ENCODE data around the gene SYNDIG1.

The SYNDIG1 gene

DNA sequence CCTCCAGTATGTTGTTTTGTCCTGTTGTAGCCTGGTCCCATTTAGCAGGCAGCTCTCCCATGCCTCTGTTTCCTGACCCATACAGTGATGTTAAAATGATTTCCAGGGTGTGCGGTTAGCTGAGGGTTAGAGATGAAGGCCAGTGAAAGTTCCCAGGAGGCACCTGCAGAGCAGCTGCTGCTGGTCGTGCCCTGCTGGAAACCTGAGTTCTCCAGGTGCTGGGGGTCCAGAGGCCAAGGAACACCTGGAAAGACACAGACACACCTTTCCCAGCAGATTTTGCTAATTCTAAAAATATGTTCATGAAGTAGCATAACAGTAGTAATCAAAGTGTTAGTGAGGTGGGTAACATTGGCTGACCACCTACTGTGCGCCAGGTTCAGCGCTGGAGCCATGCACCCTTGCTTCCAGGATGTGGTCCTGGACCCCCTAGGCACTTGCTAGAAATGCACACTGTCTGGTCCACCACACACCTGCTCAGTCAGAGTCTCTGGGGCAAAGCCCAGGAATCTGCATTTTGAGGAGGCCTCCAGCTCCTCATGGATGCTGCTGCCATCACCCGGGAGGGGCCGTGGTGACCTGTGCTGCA is 118.7 kb downstream of the SYNDIG1 start:
- no peak for DNase-seq

DNA sequence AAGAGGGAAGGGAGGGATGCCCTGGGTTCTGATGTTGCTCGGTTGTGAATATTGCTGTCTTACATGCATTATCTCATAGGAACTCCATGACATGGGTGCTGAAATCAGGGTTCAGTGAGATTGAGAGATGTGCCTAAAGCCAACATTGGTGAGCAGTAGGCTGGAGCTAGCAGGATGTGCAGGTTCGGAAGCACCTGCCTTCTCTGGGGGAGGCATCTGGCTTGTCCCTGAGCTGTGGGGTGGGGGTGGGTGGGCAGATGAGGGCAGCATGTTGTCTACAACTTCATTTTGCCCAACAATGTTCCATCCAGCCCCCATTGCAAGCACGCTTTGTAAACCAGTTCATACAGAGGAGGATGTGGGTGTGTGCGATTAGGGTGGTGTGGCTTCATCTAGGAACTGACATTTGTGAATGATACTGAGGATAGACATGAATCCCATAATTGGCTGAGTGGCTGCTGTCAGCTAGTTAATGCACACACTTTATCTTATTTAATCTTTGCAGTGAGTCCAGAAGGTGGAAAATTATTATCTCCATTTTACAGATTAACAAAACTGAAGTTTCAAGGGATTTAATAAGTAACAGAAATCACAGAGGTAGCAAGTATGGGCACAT is 119.4 kb downstream of the SYNDIG1 start:
- no peak for DNase-seq

DNA sequence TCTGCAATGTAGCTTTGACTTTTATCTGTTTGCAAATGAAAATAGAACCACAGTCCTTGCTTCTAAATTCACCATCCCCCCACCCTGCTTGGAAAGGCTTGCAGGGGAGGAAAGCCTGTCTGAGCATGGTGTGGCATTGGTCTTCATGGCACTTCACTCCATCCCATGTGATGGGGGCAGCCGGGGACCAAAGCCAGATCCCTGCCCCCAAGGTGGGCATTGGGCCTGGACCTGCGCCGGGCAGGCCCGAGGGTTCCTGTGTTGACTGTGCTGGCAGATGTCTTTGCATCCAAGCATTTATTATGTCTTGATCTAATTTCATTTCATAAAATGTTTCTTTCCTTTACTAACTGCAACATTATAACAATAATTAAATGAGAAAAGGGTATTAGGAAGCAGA is 120.0 kb downstream of the SYNDIG1 start:
- no peak for DNase-seq

DNA sequence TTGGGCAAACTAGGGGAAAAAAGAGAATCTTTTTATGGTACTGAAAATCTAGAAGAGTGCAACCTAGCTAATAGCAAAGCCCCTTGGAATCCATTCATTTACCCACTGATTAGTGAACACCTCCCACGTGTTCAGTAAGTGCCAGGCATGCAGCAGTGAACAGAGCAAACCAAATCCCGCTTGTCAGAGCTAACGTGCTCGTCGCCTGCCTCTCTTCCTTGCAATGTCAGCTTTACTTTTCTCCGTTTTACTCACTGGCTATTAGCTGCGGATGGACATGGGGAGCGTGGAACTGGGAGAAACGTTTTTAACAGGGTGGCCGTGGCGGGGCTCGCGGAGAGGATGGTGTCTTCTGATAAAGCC is 120.4 kb downstream of the SYNDIG1 start:
- DNase-seq = no peak

DNA sequence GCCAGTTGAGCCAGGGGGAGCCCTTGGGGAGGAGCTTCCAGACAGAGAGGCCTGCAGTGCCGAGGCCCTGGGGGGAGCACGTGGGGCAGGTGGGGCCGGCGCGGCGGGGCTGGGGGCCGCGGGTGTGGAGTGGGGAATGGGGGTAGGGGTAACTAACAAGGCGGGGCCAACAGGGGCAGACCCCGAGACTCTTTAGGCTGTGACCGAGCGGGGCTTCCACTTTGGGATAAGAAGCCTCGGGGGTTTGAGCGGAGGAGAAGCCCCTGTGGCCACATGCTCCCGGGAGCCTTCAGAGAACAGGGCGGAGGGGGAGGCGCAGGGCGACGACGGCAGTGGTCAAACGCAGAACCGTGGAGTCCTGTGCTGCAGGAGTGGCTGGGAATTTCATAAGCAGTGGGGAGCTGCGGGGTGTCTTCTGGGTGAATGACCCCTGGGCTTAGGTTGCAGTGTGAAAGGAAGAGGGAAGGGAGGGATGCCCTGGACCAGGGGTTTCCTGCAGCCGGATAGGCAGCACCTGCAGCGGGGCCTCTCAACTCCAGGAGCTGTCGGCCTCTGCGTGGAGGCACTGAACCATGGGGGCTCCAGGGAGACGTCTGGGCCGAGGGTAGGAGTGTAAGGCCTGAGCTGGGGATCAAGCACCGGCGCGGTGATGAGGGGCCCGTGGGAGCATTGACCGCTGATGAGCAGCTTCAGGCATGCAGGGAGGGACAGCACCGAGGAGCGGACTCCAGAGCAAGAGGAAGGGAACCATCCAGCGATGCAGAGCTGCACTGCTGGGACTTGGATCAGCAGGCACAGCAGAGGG is 121.0 kb downstream of the SYNDIG1 start:
- no peak for DNase-seq

DNA sequence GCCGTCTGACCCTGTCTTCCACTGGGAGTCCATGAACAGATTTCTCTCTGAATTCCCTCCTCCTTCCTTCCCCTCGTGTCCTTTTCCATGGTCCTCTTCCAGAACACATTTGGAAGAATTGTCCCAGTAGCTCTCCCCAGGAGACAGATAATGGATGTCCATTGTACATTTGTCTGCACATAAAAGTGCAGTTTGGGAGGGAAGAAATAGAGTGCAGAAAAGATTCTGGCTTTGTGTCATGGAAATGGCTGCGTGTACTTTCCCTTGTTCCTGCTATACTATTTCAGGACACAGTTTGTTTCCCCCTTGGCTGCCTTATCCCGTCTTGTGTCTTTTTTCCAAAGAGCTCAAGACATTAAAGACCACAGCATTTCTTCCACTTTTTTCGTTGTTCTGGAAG is 127.6 kb downstream of the SYNDIG1 start:
- DNase-seq = no peak

DNA sequence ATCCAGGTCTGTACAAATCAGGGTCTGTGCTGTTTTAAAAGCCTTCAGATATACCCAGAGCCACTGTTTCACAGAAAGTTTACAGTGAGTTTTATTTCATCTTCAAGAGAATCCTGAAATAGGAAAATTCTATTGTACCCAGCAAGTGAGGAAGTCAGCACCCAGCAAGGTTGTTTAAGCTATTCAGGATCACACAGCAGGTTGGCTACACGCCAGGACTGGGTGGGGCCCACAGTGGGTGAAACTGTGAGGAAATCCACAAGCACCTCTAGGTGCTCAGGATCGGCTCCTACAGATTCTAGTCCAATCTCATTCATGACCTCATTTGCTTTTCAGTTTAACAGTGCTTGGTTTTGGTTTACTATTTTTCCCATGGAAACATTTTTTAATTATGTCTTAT is 128.9 kb downstream of the SYNDIG1 start:
- no peak for DNase-seq

DNA sequence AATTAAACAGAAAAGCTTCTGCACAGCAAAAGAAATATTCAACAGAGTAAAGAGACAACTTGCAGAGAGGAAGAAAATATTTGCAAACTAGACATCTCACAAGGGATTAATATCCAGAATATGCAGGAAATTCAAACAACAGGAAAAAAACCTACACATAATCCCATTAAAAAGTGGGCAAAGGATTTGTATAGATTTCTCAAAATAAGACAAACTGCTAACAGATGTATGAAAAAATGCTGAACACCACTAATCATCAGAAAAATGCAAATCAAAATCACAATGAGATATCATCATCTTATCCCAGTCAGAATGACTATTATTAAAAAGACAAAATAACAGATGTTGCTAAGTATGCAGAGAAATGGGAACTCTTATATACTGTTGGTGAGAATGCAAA is 129.6 kb downstream of the SYNDIG1 start:
- no peak for DNase-seq

DNA sequence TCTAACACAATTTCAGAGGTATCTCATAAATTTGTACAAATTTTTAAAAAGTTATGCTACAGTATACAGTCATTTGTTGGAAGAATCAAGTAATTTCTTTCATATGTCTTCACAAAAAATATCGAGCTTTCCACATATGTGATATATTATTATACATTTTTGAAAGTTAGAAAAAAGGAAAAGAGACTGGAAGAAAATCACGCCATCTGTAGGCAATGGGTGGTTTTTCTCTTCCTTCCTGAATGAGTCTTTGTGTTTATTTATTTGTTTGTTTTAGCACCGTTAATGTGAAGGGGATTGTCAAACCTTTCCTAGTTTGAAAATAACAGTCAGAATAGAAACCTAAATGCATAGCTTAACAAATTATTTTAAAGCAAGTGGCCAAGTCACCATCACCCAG is 130.6 kb downstream of the SYNDIG1 start:
- no peak for DNase-seq

DNA sequence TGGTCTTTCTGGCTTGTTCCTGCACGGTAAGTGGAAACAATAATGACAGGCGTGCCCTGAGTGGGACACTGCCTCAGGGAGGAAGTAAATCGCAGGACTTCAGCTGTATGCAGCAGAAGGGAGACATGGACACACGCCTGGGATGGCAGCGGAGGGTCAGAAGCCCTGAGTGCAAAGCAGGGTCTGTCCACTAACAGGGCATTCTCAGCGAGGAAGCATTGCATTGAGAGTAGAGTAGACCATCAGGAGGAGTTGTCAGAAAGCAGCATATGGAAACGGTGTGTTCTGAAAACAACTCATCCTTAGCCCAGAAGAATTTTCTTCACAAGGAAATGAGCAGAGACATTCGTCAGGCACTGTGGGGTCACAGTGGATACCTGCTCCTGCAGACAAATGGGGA is 134.0 kb downstream of the SYNDIG1 start:
- no peak for DNase-seq

DNA sequence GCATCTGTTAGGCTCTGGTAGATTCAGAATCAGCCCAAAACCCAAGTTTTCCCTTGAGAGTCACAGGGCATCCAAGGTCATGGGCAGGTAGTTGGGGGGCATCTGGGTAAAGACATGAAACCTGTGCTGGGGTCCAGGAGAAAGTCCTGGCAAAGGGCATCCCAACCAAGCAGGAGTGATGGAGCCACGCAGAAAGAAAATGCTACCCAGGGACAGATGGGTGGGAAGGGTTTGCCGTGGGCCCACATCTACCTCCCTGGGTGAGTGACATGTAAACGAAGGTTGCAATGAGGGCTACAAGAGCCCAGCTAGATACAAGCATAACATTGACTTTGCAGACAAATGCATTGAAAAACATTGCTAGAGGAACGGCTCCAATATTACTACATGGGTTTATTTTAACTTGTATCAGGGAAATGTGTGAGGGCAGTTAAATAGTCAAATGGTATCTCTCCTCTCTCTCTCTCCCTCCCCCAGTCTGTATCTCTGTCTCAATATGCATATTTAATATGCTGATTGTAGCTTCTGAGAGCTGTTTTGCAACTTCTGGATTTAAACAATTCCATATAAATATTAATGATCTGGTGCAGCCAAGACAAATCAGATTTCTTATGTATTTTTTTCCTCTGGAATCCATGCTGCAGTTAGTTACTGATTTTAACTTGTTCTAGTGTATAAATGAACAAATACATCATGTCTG is 135.7 kb downstream of the SYNDIG1 start:
- no peak for DNase-seq

DNA sequence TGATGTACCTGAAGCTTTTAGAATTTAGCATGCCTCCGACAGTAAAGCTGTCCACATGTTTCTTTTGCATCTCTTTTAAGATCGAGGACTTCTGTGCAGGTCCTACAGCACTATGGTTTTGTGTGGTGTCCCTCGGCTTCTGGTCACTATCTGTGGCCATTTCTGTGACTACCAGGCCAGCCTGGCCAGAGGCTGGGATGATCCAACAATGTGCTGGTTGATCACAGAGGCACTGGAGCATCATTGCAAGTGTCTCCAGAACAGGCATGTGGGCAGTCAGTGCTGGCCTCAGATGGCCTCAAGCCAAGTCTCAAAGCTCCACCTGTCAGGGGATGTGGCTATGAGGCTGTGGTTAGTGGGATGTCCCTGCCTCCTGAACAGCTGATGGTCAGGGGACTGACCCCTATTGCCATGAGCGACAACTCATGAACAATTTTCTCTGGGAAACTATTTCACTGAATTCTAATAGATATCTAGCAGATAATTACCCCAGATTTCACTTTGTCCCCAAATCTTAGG is 136.6 kb downstream of the SYNDIG1 start:
- no peak for DNase-seq

DNA sequence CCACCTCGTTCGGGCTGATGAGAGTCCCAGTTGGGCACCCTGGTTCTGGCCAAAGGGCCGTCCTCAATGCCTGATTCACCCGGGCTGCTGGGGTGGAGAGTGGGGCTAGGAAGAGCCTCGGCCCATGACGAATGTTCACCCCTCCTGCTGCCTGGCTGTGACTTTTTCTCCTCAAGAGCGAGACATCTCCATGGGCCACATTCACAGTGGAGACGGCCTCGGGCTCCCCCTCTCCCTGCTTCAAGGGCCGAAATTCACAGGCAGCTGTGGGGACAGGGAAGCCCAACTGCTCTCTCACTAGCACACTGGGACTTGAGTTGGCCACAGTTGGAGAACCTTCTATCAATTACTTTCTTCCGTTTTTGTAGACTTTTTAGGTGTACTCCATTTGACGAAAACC is 138.0 kb downstream of the SYNDIG1 start:
- no peak for DNase-seq

DNA sequence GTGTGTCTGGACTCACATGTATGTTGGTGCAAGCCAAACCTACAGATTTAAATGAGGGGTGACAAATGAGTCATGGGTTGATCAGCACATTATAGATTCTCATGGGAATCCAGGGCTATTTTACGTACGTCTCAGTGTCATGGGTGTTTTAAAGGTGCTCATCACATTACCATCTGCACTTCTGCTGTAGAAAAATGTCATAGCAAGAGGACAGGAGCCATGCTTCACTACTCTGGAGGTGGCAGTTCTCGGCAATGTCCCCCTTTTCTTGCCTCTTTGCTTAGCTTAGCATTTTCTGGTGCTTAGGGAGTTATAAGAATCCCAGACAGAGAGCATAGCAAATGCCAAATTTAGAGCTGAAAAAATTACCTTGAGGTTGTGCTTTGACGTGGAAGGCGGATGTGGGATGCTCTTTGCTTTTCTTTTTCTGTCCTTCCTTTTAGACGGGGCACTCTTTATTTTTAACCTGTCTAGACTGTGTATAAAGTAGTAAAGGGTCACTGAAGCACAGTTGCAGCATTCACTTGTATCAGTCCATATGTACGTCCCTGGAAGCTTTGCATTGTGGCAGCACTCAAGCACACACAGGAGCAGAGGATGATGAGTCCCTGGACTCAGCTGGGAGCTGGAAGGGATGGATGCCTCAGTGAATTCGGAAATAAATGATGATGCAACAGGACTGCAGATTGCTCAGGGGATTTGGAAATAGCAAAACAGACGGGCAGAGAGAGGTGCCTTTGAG is 139.7 kb downstream of the SYNDIG1 start:
- DNase-seq = no peak

DNA sequence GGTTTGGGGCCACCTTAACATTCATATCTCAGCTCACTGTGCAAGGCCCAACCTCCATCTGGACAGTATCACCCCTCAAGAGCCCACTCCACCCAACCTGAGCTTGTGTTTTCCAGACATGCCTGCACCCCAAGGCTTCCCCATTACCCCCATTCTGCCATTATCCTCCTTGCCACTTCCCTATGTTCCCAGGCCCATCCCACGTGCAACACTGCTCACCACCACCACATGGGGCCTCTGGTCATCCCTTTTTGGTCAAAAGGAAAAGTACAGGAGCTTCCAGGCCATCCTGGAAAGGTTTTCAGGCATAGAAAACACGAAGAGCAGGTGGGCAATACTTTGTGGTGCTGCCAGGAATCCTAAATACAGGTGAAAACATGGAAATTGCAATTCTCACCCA is 140.3 kb downstream of the SYNDIG1 start:
- DNase-seq = no peak

DNA sequence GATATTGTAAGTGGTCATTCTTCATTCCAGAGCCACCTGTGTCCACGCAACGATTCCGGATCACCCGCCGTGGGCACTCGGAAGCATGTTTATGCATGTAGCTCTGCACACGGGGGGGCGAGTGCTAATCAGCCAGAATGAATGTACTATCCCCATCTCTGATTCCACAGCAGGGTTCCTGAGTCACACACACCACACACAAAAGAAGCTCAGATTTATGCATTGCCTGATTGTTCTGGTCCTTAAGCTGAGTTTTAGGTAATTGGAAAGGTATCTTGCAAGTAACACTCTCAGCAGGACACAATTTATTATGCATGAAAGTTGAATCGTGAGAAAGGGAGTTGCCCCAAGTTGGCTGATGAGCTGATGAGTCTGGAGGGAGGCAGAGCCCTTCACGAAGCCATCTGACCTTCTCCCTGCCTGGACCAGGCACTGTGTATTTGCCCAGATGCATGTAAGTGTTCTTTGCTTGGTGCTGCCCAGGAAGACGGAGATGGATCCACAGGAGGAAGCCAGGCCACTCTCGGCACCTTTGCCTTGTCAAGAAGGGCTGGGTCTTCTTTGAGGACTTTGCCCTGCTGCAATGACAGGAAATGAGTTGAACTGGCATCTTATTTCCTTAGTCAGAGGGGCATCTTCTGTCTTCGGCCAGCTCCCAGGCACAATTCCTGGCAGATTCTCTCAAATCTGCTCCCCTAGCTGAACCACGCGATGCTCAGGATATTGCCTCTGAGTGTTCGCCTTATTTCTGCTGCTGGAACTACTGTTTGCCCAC is 141.1 kb downstream of the SYNDIG1 start:
- no peak for DNase-seq

DNA sequence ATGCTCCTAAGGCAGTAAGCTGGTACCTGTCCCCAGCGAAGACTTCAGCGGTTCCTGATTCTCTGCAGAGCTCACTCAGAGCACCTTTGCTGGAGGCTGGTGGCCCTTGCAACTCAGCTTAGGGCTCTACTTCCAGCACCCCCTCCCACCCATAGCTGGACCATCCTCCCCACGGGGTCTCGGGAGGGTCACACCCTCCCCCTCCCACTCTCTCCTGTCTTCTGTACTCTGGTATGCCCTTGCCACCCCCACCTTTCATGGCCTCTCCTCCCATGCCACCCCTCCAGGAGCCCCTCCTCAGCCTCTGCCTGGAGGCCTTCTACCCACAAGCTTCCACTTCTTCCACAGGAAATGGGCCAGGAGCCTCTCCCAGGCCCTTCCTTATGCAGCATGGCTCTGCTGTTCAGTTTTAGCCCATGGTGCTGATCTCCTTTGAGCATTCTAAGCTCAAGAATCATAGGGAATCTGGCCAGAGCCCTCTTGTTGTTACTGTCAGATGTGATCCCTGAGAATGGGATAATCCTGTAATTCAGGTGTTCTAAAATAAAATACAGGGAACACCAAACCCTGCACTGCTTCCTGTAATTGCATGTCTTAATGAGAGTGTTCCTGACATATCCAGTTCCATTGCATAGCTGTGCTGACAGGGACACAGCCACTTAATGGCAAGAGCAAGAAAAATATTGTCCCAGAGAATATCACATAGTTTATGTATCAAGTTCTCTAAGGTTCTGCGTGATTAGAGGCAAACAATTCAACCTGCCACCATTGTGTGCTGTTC is 142.1 kb downstream of the SYNDIG1 start:
- DNase-seq = no peak

DNA sequence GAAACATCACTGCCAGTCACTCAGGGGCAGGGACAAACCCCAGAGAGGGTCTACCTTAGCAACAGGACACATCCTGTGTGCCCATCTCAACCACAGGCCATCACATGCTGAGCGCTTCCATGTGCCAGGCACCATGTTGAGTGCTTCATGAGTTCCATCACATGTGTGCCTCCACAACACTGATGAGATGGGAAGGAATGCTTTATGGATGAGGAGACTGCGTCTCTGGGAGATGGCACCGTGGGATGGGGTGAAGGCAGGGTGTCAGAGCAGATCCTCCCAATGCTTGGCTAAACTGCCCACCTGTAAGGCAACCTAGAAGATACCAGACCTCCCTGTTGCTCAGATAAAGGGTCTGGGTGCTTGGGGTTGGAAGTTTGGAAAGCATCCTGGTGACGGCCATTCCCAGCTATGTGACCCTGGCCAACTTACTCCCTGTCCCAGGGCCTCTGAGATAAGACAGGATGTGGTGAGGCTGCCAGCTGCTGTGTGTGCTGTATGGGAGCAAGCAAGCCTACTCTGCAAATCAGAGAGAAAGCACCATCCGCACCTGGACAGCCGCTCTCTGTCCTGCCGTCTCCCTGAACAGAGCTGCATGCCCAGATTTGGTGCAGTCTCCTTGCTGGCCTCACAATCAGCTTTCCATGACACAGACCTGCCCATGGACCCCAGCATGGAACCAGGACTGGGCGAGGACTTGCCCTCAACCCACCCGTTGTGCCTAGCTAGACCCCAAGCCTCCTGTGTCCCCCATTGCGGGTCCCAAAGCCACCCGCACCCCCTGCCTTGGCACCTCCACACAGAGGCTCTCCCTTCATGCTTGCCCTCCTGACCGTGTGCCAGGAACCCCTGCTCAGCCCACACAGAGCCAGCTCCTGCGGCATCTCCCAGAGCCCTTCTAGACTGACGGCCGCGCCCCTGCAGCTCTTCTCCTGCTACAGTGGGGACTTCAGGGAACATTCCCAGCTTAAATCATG is 143.7 kb downstream of the SYNDIG1 start:
- no peak for DNase-seq

DNA sequence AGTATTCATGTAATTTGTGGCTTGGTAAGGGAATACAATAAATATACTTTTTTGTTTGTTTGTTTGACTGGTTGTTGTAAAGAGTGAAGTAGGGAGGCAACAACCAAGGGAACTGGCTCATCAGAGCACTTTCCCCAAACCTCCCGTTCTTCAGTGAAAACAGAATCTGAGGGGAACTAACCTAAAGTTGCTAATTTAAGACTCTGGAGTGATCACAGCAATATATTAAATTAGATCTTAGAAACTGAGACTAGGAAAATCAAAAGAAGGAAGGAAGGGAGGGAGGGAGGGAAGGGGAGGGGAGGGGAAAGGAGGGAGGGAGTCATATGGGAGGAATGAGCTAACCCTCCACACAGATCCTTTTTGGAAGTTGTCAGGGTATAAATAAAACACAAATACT is 144.9 kb downstream of the SYNDIG1 start:
- DNase-seq = no peak

DNA sequence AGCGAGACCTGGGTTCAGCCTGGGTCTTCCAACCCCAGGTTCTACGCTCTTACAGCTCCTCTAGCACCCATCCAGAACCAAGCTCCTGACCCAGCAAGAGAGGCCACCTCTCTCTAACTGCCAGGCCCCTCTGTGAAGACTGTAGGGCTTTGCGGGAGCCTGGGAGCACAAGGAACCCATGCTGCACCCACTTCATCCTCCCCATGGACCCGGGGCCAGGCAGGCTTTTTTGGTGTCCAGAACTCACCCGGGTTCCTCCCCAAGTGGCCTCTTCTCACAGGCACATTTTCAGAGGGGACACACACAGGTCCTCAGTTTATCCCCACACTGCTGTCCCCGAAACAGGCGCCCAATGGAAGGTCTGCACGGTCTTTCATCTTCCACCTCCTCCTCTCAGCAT is 145.9 kb downstream of the SYNDIG1 start:
- DNase-seq = no peak

Data from SHP77 (cell line).